ENCODE measurements around the gene EDN1. TPM values are rescaled to one million over a fixed set of nuclear protein-coding genes. Genes with fewer than 3 reads are reported as not detected.

EDN1 gene
- total and polyA plus RNA-seq, 9 of the 15 experiments (the other 6 are each of a cell fraction or from before 2014, with no cell fraction given): 0.03 to 0.06 TPM; not detected in 7

GRCh38 chr6:12241493-12242175 lies 48.5 kb upstream of the EDN1 start (continued):
- TF ChIP-seq USF1 (CRISPR knock-in tag; IDR thresholded peaks at IDR 0.05): no peak

- TF ChIP-seq ZNF644 (tag; IDR thresholded peaks at IDR 0.05; ENCODE audit: low read depth) (no peak), ZNF212 (CRISPR knock-in tag; IDR thresholded peaks at IDR 0.05) (no peak), POLR3G (IDR thresholded peaks at IDR 0.05; ENCODE audit: extremely low read depth, insufficient read length, insufficient replicate concordance) (no peak), PML (IDR thresholded peaks at IDR 0.05; ENCODE audit: low read length) (no peak), FOXA1 (IDR thresholded peaks at IDR 0.05; ENCODE audit: borderline replicate concordance) (no peak), CCNT2 (IDR thresholded peaks at IDR 0.05; ENCODE audit: borderline replicate concordance, extremely low read depth, insufficient read length, low read depth, low read length) (no peak), CREB3L1 (IDR thresholded peaks at IDR 0.05; ENCODE audit: borderline replicate concordance, low read depth) (no peak)
- H3K36me3 ChIP-seq (ENCODE audit: control insufficient read depth, insufficient read depth, low read length): no peaks in the 10 kb centered on the region
- WGBS (ENCODE audit: insufficient coverage, low coverage, missing lambda C conversion rate): 0% methylated on average over 1 of the region's 2 CpGs
- H2AFZ ChIP-seq (ENCODE audit: low read depth, low read length): no peak overlapping the region
- ATAC-seq: no peak
- H3K27ac ChIP-seq (ENCODE audit: extremely low read depth, low read depth, low read length): no peak overlapping the region
- ChIA-PET CTCF (ENCODE audit: low intra/inter-chr PET ratio) (no interaction called here), POLR2A (no interaction called here)
- no peak overlapping the region for H3K4me3 ChIP-seq
- H3K4me2 ChIP-seq (ENCODE audit: insufficient read depth, low read length): no peak overlapping the region
- no peak for FAIRE-seq
- intact Hi-C loops (cut with micrococcal nuclease): no loop called here
- BruUV-seq (replicated peaks): no TSS peak
- H3K27me3 ChIP-seq (ENCODE audit: control insufficient read depth in 2 of 2, insufficient read depth in 2 of 2, low read length in 2 of 2): peaks cover 0 to 3% of the 10 kb centered on the region in 2 experiments; a peak in 1 of 5 replicates
- H4K20me1 ChIP-seq (replicated peaks; ENCODE audit: control insufficient read depth, insufficient read depth, low read length): no peaks in the 10 kb centered on the region
- DNase-seq (ENCODE audit: extremely low read depth in 1 of 4, low spot score in 3 of 4): no peak
- in situ Hi-C loops (cut with MboI): no loop called here
- no peak overlapping the region for H3K9ac ChIP-seq (ENCODE audit: insufficient read depth in 1 of 2, low read depth in 2 of 2, low read length in 2 of 2)
- no peaks in the 10 kb centered on the region for H3K9me1 ChIP-seq (ENCODE audit: control insufficient read depth, insufficient read depth, low read length)
- no peaks in the 10 kb centered on the region for H3K4me1 ChIP-seq (replicated peaks in 1 of 2; ENCODE audit: control insufficient read depth in 2 of 2, insufficient read depth in 2 of 2, low read length in 2 of 2)
- H3K79me2 ChIP-seq (ENCODE audit: control insufficient read depth, insufficient read depth, low read length): no peaks in the 10 kb centered on the region
- no peaks in the 10 kb centered on the region for H3K9me3 ChIP-seq (replicated peaks; ENCODE audit: control insufficient read depth, insufficient read depth, low read depth, low read length)
These were observed 47.0 kb upstream of the EDN1 start for GRCh38 chr6:12243169-12243568.
